RWPE1 (cell line): ENCODE data around the gene PGPEP1.

ENCODE experiments used
- CTCF ChIA-PET: fragments of 350-600 bp; sonication (Branson Sonifier 250); formaldehyde crosslinking; extraction: SDS; loops from one replicate; lab custom pipeline; 2021; lab: Yijun Ruan, JAX
- POLR2A ChIA-PET: fragments of 400-600 bp; formaldehyde crosslinking; extraction: SDS; loops from one replicate; lab custom pipeline; 2020; ENCODE audit warnings: antibody characterized with exemption; ENCODE audit not compliant: low non-redundant PET; lab: Yijun Ruan, JAX
- DNase-seq: peaks from one replicate; pipeline ENCODE4 v3.0.0; 2012; ENCODE audit warnings: low spot score
- H3K27ac ChIP-seq: fragments of 450-650 bp; 2 replicates; pipeline ENCODE4 v1.5.1; 2017
- TF ChIP-seq, protein P1 (sequence below): fragments of 450-650 bp; conservative IDR thresholded peaks from 2 replicates; pipeline ENCODE4 v1.5.1; 2017; ENCODE audit warnings: low read depth, mild to moderate bottlenecking

The PGPEP1 gene

DNA sequence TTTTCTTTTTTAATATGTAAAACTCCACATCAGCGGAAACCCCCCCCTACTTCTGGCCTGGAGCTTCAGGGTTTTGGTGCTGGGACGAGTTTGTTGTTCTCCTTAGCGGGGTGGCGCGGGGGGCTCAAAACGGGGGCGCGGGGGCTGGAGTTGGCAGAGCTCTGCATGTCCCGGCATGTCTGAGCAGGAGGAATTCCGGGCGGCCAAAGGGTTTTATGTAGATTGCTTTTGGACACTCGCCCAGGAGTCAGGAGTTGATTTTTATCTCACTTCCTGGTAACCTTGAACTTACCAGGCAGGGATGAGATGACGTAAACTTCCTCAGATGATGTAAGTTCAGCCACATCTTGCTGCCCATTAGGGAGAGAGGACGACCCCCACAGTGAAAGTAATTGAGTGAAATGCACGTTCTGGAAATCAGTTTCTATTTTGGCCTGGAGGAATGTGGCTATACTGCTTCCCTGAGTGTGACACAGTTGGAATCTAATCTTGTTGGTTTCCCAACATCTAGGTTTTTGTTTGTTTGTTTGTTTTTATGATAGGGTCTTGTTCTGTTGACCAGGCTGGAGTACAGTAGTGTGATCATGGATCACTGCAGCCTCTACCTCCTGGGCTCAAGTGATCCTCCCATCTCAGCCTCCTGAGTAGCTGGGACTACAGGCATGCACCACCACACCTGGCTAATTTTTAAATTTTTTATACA, 24.6 kb downstream of the PGPEP1 start:
- TF ChIP-seq, protein P1, sequence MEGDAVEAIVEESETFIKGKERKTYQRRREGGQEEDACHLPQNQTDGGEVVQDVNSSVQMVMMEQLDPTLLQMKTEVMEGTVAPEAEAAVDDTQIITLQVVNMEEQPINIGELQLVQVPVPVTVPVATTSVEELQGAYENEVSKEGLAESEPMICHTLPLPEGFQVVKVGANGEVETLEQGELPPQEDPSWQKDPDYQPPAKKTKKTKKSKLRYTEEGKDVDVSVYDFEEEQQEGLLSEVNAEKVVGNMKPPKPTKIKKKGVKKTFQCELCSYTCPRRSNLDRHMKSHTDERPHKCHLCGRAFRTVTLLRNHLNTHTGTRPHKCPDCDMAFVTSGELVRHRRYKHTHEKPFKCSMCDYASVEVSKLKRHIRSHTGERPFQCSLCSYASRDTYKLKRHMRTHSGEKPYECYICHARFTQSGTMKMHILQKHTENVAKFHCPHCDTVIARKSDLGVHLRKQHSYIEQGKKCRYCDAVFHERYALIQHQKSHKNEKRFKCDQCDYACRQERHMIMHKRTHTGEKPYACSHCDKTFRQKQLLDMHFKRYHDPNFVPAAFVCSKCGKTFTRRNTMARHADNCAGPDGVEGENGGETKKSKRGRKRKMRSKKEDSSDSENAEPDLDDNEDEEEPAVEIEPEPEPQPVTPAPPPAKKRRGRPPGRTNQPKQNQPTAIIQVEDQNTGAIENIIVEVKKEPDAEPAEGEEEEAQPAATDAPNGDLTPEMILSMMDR, result no peak
- POLR2A ChIA-PET, result interaction anchor here (0.6 to 1.1 kb wide), 3 partner anchors 21 to 173 kb away, joined by 3 to 9 read pairs (median 3); partner anchors contain the start of genes GDF15 and JUND
- peak overlapping the region; percentile 93 for H3K27ac ChIP-seq
- CTCF ChIA-PET, result interaction anchor here (0.5 to 1.0 kb wide), 4 partner anchors 15 to 46 kb away, joined by 3 to 5 read pairs (median 4); partner anchors contain the start of gene GDF15
- DNase-seq, result peak; percentile 90

DNA sequence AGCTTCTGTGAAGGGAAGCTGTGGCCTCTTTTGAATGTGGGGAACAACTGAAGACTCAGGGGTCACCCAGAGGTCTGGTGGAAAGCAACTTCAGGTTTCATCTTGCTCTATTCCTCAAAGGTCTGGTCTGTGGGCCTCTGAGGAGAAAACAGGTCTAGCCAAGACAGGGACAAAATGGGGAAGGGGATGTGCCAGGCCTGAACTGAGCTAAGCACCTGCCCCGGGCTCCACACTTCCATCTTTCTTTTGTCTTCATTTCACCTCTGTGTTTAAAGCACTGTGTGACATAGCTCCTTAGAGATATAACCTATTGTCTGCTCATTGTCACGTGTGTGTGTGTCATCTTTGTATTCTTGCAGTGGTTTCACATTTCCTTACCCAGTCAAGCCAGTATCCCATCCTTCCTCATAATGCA, 25.6 kb downstream of the PGPEP1 start:
- no peak for DNase-seq
- ChIA-PET CTCF (interaction anchor here (0.6 kb wide), 2 partner anchors 20 to 53 kb away, joined by 3 to 6 read pairs; partner anchors contain the start of genes GDF15 and SSBP4), POLR2A (interaction anchor here (0.8 kb wide), 1 partner anchor 8 kb away, joined by 3 read pairs; no protein-coding TSS in a partner anchor)
- TF ChIP-seq, protein P1, result no peak
- peak overlapping the region; percentile 93 for H3K27ac ChIP-seq

DNA sequence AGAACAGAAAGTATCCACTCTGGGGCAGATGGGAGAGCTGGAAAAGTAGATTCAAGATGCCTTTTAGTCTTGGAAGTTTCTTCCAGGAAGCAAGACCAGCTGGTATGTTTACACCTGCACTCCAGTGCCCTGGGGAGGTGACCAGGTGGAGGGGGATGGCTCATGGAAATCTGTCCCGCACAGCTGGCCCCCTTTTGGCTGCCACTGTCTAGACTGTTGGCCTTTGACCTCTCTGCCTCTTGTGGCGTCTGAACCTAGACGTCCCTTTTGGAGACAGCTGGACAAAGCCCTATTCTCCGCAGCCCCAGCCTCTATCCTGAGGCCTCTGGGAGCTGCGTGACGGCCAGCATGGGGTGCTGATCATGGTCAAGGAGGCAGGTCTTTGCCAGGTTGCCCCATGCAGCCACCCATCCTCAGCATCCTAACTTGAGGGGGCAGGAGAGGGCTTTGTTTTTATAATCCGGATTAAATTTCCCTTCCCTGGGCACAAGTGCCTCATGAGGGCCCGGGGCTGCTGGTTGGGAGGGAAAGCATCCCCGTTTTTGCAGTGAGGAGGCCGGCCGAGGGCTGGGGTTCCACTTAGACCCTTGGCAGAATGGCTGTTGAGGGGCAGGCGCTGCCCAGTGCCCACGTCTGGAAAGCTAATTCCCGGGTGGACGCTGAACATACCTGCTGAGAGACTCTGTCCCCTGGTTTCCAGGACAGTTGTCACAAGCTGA, 28.3 kb downstream of the PGPEP1 start:
- DNase-seq, result no peak
- ChIA-PET CTCF (interaction anchor here (0.5 to 0.7 kb wide), 4 partner anchors 16 to 478 kb away, joined by 3 read pairs; no protein-coding TSS in a partner anchor), POLR2A (interaction anchor here (0.6 kb wide), 1 partner anchor 17 kb away, joined by 4 read pairs; the partner anchor contains the start of gene GDF15)
- H3K27ac ChIP-seq, result peak overlapping the region; percentile 93
- TF ChIP-seq, protein P1, result no peak

DNA sequence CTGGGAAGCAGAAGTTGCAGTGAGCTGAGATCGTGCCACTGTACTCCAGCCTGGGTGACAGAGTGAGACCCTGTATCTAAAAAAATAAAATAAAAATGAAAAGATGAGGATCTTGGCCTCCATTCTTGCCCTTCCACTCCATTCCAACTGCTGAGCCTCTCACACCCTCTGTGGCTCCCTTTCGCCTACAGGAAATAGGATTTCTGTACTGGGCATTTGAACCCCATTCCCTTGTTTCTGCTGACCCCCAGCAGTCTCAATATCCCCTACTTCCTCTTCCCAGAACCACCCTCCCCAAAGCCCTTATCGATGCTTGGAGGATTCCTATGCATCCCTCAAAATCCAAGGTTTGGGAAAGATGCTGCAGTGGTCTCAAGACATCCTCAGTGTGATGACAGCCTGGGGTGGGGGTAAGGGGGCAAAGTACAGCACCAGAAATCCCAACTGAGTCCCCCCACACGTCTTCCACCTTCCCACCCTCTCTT, 33.1 kb downstream of the PGPEP1 start:
- peak overlapping the region; percentile 93 for H3K27ac ChIP-seq
- no peak for DNase-seq
- ChIA-PET POLR2A (interaction anchor here (0.9 kb wide), 1 partner anchor 7 kb away, joined by 3 read pairs; no protein-coding TSS in a partner anchor), CTCF (no interaction called here)
- TF ChIP-seq, protein P1, result no peak

- H3K27ac ChIP-seq, result peak overlapping the region; percentile 93
- TF ChIP-seq, protein P1, result no peak
- DNase-seq, result peak; percentile 86
- ChIA-PET POLR2A (interaction anchor here (0.5 to 0.9 kb wide), 2 partner anchors 8 to 342 kb away, joined by 3 read pairs; no protein-coding TSS in a partner anchor), CTCF (no interaction called here)
These were observed 33.7 kb downstream of the PGPEP1 start for GRCh38 chr19:18373892-18374629.

- ChIA-PET CTCF (no interaction called here), POLR2A (no interaction called here)
- peak overlapping the region; percentile 75 for H3K27ac ChIP-seq
- DNase-seq, result no peak
- TF ChIP-seq, protein P1, result no peak
These were observed 36.6 kb downstream of the PGPEP1 start for GRCh38 chr19:18377026-18377425.
